Kidney (tissue), 14 donors: ENCODE results near the gene ALPL. TPM values are rescaled to one million over a fixed set of nuclear protein-coding genes. Genes with fewer than 3 reads are reported as not detected.

Experiments used
- DNase-seq, 5 donors: peaks; one replicate each; pipeline ENCODE4 v3.0.0-alpha.2; 2013 to 2020
- FAIRE-seq: peaks from 2 replicates; lab custom pipeline; 2012; peaks lifted over from hg19 to GRCh38; lab: Jason Lieb, UNC
- H3K27ac ChIP-seq, 2 donors: one replicate each; pipeline ENCODE4 v1.7.0; 2013; ENCODE audit warnings: low read depth in 2 of 2, low read length in 2 of 2, inconsistent platforms in 1 of 2
- H3K27me3 ChIP-seq: one replicate; pipeline ENCODE4 v1.7.1; 2013; ENCODE audit warnings: low read length, inconsistent platforms; ENCODE audit not compliant: control insufficient read depth, insufficient read depth
- H3K36me3 ChIP-seq, 3 donors: one replicate each; pipeline versions ENCODE4 v1.7.0 to v1.7.1; 2013; ENCODE audit warnings: low read length in 3 of 3, control low read depth in 1 of 3, inconsistent platforms in 1 of 3; ENCODE audit not compliant: insufficient read depth in 3 of 3, control insufficient read depth in 2 of 3
- H3K4me1 ChIP-seq, 3 donors: one replicate each; pipeline versions ENCODE4 v1.7.0 to v1.7.1; 2013; ENCODE audit warnings: low read length in 3 of 3, inconsistent platforms in 1 of 3, low read depth in 1 of 3; ENCODE audit not compliant: control insufficient read depth in 2 of 3, insufficient read depth in 2 of 3
- H3K4me3 ChIP-seq, 3 donors: one replicate each; pipeline versions ENCODE4 v1.7.0 to v1.8.1; 2013; ENCODE audit warnings: low read length in 3 of 3, control low read depth in 1 of 3, inconsistent platforms in 1 of 3
- H3K9ac ChIP-seq, 3 donors: one replicate each; pipeline versions ENCODE4 v1.7.0 to v1.7.1; 2013; ENCODE audit warnings: low read length in 3 of 3, control low read depth in 1 of 3, inconsistent platforms in 1 of 3
- H3K9me3 ChIP-seq, 3 donors: one replicate each; pipeline versions ENCODE4 v1.7.0 to v1.7.1; 2013; ENCODE audit warnings: low read length in 3 of 3, control low read depth in 1 of 3, inconsistent platforms in 1 of 3; ENCODE audit not compliant: control insufficient read depth in 2 of 3, insufficient read depth in 1 of 3
- intact Hi-C: fragments of 100-400 bp; cut with DNase I; formaldehyde crosslinking; loops from one replicate; pipeline ENCODE4 v1.11.1; 2022
- polyA plus RNA-seq: library from polyadenylated mRNA; stranded (reverse); fragments of 350-450 nt; fragmentation: Illumina TruSeq; extraction: RNeasy Lipid Tissue Mini Kit (QIAGEN cat#74804); gene quantifications from one replicate; pipeline ENCODE4 v1.2.3, GENCODE V29; 2014; ENCODE audit warnings: low read depth, low replicate concordance; ENCODE audit not compliant: insufficient read depth
- total RNA-seq: library from RNA; stranded (reverse); fragmentation: NEBNext Ultra II Directional; extraction: Animal tissue kit (Norgen Biotek cat#: 25700); gene quantifications from one replicate; pipeline ENCODE4 v1.2.1, GENCODE V29; 2021
- TF ChIP-seq, protein P1 (sequence below): IDR thresholded peaks from 3 replicates; pipeline ENCODE4 v1.5.1; 2012; ENCODE audit warnings: mild to moderate bottlenecking, moderate library complexity, borderline replicate concordance; ENCODE audit not compliant: insufficient read depth; ENCODE audit errors: extremely low read depth
- donor health status: control.
- donor health status: control.
- donor health status: control.
- donor health status: control.
- donor health status: control.
- donor health status: DM: yes; HTN: yes; CAD: no.
- donor health status: Normal renal cell carcinoma (clear cell type).

Gene ALPL
- total and polyA plus RNA-seq, 2 donors from 2014 or later: 8.4 to 133 TPM

DNA sequence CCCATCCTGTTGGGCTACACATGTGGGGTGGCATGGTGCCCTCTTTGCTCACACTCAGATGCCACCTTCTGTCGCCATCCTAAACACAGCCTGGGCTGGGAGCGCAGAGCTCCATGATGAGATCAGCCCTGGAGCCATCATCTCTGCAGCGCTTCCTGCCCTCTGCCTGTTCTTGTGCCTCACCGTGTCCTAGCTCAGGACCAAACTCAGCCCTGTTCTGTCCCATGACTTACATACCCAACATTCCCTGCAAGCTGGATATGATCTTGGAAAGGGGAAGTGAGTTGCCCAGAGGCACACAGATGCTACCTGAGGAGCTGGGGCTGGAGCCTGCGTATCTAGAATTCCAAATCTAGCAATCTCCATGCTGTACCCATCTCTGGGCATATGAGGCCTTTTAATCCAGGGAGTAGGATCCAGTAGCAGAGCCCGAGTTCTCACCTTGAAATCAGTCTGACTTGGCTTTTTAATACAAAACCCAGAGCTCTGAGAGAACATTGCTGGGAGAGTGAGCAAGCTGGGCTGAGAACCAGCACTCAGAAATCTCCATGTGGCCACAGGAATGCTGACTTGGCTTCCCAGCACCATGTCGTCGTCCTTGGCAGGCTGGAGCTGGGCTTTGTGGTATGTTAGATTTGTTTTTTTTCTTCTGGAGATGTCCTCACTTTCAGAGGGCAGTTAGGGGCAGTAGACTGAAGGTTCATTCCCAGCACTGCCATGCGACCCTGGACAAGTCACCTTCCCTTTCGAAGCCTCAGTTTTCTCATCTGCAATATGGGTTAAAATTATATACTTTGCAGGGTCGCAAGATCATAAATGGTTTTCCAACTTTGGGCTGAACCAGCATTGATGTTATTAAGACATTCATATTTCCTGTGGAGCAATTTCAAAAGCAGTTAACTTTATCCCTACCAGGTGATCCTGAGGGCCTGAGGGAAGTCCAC is 2.6 kb downstream of the ALPL start:
- FAIRE-seq (no peak), DNase-seq (peak in 1 of 5 donors; percentile 87)
- Histone ChIP-seq H3K4me3 (no peak overlapping the region), H3K27me3 (no peaks in the 10 kb centered on the region), H3K9me3 (no peaks in the 10 kb centered on the region), H3K4me1 (peaks cover 0 to 15% (median 3%) of the 10 kb centered on the region in 3 donors), H3K27ac (no peak overlapping the region), H3K9ac (no peak overlapping the region), H3K36me3 (no peaks in the 10 kb centered on the region)
- intact Hi-C loops: no loop called here
- TF ChIP-seq, protein P1, sequence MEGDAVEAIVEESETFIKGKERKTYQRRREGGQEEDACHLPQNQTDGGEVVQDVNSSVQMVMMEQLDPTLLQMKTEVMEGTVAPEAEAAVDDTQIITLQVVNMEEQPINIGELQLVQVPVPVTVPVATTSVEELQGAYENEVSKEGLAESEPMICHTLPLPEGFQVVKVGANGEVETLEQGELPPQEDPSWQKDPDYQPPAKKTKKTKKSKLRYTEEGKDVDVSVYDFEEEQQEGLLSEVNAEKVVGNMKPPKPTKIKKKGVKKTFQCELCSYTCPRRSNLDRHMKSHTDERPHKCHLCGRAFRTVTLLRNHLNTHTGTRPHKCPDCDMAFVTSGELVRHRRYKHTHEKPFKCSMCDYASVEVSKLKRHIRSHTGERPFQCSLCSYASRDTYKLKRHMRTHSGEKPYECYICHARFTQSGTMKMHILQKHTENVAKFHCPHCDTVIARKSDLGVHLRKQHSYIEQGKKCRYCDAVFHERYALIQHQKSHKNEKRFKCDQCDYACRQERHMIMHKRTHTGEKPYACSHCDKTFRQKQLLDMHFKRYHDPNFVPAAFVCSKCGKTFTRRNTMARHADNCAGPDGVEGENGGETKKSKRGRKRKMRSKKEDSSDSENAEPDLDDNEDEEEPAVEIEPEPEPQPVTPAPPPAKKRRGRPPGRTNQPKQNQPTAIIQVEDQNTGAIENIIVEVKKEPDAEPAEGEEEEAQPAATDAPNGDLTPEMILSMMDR: no peak

- Histone ChIP-seq H3K4me3 (no peak overlapping the region), H3K9ac (no peak overlapping the region), H3K27me3 (no peaks in the 10 kb centered on the region), H3K9me3 (no peaks in the 10 kb centered on the region), H3K4me1 (peaks cover 0 to 8% (median 3%) of the 10 kb centered on the region in 3 donors), H3K36me3 (no peaks in the 10 kb centered on the region), H3K27ac (no peak overlapping the region)
- intact Hi-C loops: no loop called here
- DNase-seq (peak in 2 of 5 donors; percentile 17 to 33), FAIRE-seq (no peak)
- TF ChIP-seq, protein P1: no peak
Observed at GRCh38 chr1:21514245-21514644, 5.0 kb downstream of the ALPL start.

- TF ChIP-seq, protein P1: no peak
- FAIRE-seq (no peak), DNase-seq (peak in 1 of 5 donors; percentile 15)
- Histone ChIP-seq H3K27ac (no peak overlapping the region), H3K36me3 (no peaks in the 10 kb centered on the region), H3K9me3 (no peaks in the 10 kb centered on the region), H3K4me3 (no peak overlapping the region), H3K27me3 (no peaks in the 10 kb centered on the region), H3K4me1 (peaks cover 0 to 3% (median 0%) of the 10 kb centered on the region in 3 donors), H3K9ac (no peak overlapping the region)
- intact Hi-C loops: no loop called here
Observed at GRCh38 chr1:21517161-21517589, 8.0 kb downstream of the ALPL start.
